NCI-H446 (cell line): ENCODE measurements around the gene ELMOD3.
"Not testable (repeated sequence)": the region's sequence is repeated elsewhere in the genome, so short reads cannot be mapped to it uniquely, and the experiment has no call there.

Experiments
- DNase-seq, 2 experiments: peaks; one replicate each; lab custom pipeline; 2025; lab: John Stamatoyannopoulos, UW

The ELMOD3 gene

GRCh38 chr2:85401464-85401805 lies 46.9 kb downstream of the ELMOD3 start:
- DNase-seq = no peak

- no peak for DNase-seq
Observed at GRCh38 chr2:85401844-85402243, 47.3 kb downstream of the ELMOD3 start.

GRCh38 chr2:85405201-85406059 lies 50.9 kb downstream of the ELMOD3 start:
- DNase-seq = peak; percentile 80 to 93

GRCh38 chr2:85409845-85410583 lies 55.4 kb downstream of the ELMOD3 start, which contains the start of gene CAPG:
Gene CAPG, minus strand, starts transcription at chr2:85410366. Its CDS starts 8,221 bp downstream, at chr2:85402145.
- no peak for DNase-seq

DNA sequence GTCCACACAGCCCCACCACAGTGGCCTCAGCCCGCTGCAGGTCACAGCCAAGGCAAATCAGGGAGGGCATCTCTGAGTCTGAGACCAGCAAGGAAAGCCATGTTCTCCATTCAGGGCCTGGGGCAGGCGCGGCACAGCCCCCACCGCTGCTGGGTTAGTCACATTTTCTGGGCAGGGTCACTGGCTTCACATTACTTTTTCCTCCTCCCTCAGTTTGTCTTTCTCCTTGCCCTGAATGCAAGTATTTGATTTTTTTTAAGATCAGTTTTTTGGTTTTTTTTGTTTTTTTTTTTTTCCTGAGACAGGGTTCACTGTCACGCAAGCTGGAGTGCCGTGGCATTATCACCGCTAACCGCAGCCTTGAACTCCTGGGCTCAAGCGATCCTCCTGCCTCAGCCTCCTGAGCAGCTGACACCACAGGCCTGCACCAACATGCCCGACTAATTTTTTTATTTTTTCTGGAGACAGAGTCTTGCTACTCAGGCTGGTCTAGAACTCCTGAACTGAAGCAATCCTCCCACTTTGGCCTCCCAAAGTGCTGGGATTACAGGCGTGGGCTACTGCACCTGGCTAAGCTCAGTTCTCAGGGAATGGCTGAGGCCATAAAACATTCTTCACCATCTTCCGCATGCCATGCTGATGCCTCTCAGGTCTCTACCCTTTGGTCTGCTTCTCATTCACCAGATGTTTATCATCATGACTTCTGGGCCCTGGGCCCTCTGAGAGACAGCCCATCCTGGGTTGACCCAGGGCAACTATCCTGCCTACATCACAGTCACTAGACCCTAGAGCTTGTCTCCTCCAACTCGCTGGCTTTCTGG lies 56.2 kb downstream of the ELMOD3 start:
- DNase-seq = no peak

- no peak for DNase-seq
Observed at GRCh38 chr2:85411405-85411748, 56.8 kb downstream of the ELMOD3 start.

DNA sequence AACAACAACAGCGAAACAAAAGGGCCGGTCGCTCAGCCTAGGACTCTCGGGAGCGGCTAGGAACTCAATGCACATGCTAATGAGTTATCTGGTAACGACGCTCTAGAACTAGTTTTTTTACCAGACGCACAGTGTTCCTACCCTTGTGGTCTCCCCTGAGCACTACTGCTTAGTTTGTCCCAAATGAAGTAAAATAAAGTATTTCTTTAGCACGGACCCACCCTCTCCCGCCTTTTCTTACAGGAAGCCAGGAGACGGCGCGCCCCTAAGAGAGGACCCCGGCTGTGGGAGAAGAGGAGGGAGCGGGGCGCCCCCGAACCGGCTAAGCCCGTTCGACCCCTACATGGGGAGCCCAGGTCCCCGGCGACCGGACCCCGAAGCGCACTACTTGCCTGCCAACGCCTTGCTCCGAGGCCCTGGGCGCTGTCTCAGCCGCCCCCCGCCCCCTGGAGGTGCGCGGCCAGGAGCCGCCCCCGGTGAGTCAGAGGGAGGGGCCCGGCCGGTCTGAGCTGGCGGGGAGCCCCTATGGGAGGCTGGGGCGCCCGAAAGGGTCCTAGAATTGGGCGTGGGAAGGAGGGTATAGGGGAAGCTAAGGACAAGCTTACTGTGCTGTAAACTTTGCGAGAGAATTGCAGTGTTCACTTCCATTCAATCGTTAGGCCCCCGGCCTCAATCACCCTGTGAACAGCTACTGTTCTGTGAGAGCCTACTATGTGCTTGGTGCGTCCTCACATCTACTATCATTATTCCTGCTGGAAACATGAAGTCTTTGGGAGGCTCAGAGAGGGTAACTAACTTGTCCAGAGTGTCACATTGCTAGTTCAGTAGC lies 59.2 kb downstream of the ELMOD3 start:
- no peak for DNase-seq

- DNase-seq = not testable (repeated sequence)
Observed at GRCh38 chr2:85414421-85414759, 59.8 kb downstream of the ELMOD3 start.

DNA sequence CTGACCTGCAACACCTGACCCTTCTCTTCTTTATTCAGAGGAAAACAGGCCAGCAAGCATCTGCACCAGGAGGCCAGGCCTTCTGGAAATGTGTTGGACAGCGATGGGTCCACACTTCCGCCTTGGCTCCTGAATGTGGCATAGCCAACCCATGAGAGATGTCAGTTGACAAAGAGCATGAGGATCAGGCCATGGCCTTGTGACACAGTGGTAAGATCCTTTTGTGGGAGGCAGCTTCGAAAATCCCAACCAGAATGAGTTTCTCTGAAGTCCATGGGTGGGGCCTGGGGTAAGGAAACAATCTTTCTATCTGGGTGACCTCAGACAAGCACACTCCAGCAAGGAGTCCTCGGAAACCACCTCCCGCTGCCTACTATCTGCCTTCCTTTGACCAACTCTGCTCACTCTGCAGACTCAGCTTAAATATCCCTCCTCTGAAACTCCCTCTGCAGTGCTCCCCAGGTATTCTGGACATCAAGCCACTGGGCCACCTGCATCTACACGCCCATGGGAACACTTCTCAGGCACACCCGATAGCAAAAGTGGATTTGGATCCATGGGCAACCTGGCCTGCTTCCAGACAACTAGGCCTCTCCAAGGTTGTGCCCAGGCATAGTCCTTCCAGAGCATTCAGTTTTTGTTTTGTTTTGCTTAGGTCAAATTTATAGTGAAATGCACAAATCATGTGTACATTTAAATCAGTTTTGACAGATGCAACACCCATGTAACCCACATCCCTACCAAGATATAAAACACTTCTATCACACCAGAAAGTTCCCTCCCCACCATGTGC lies 60.4 kb downstream of the ELMOD3 start:
- no peak for DNase-seq

GRCh38 chr2:85415980-85416650 lies 61.5 kb downstream of the ELMOD3 start:
- DNase-seq = no peak

DNA sequence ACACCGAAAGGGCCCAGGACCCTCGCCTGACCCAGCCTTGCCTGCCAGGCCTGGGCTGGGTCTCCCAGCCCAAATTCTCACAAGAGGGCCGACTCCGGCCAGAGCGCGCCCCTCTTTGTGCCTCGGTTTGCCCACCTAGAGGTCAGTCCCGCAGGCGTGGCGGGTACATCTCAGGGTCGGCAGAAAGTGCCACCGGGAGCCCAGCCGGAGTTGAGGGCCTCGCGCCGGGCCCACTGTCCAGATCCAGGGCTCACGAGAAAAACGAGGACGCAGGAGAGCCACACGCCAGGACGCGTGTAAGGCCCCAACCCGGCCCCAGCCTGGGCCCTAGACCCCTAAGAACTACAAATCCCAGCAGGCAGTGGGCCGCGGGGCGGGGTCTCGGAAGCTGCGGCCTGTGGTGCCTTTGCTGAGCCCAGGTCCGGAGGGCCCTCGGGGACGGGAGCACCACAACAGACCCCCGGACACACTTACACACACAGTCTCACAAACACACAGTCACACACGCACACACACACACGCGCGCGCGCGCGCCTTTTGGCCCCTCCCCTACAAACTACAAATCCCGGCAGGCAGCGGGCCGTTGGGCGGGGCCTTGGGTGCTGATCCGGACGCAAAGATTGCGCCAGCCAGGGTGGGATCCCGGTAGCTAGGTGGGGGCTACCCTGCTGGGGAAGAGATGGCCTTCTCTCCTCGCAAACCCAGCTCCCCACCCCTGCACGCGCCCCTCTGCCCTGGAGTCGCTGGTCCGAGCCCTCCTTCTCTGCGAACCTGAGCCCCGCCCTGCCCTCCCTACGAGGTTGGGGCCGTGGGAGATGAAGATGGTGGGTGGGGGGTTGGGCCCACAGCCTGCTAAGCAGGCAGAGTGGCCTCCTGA lies 63.8 kb downstream of the ELMOD3 start, which contains the start of gene SH2D6:
SH2D6 (plus strand) TSS at position 583 of the 877 bp plus-strand sequence. CDS start 10,752 bp downstream, outside the sequence.
- peak; percentile 58 to 89 for DNase-seq

DNA sequence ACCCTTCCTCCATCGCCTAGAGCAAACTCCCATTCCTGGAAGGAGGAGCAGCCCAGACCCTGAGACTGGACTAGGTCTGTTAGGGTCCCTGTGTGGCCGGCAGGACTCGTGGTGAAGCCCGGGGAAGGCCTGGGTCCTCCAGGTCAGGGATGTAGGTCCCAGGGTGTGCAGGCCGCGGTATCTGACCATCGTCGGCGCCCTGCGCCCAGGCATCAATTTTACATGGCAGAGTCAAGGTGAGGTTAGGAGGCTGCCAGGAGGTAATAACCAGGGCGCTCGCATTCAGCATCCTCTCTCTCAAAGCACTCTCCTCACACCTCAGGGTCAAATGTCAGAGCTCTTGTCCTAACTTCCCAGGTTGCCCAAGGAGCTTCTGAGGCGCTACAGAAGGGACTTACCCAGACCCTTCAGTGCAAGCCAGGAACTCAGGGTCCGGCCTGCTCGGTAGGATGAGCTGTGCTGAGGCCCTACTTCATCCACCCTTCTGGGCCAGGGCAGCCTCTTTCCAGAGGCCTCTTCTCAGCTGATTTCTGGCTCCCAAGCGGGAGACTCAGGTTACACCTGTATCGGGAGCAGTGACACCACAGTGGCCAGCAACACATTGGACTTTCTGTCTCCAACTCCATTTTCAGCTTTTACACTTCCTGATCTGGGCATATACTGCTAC lies 64.6 kb downstream of the ELMOD3 start:
- DNase-seq = no peak

GRCh38 chr2:85420536-85421259 lies 66.1 kb downstream of the ELMOD3 start:
- peak; percentile 63 to 92 for DNase-seq

DNA sequence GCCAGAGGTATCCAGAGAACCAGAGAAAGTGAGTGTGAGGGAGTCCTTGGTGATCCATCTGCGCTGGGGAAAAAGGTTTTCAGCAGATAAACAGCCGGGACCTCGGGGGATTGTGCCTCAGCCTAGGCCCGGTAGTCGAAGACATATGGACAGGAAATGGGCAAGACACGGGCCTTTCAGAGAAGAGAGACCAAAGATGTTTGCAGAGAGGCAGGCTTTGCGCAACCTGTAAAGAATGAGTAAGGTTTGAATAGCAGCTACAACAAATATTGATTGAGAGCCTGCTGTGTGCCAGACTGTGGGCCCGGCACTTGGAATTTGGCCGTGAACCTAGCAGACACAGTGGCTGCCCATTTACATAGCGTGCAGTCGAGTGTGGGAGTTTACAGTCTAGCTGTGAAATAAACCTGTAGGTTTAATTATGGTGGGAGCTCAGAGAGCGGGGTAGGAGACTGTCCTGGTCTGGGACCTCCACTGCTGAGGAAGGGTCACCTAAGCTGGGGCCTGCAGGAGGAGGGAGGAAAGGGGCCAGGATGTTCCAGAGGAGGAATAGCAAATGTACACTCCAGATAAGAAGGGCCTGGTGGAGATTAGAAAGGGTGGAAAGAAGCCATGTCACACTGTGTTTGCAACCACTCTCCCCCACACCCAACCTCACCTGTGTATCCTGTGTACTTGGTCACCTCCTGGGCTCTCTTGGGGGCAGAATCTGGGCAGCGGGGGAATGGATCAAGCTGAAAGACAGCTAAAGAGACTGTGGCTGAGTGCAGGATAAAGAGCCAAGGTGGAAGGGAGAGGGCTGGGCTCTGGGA lies 66.9 kb downstream of the ELMOD3 start:
- DNase-seq = peak; percentile 67 to 86

DNA sequence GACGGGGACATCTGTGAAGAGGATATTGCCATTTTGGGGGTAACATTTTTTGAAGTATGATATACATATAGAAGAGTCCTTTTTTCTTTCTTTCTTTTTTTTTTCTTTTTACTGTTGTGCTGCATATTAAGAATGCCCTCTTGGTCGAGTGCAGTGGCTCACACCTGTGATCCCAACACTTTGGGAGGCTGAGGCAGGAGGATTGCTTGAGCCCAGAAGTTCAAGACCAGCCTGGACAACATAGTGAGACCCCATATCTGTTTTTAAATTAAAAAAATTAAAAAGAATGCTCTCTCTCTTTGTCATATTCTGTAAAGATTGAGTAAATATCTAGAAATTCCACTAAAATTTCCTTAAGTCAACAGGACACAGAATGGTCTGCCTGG lies 67.5 kb downstream of the ELMOD3 start:
- DNase-seq = no peak

- DNase-seq = peak in 1 of 2 experiments; percentile 59
Observed at GRCh38 chr2:85423525-85423924, 69.0 kb downstream of the ELMOD3 start.

DNA sequence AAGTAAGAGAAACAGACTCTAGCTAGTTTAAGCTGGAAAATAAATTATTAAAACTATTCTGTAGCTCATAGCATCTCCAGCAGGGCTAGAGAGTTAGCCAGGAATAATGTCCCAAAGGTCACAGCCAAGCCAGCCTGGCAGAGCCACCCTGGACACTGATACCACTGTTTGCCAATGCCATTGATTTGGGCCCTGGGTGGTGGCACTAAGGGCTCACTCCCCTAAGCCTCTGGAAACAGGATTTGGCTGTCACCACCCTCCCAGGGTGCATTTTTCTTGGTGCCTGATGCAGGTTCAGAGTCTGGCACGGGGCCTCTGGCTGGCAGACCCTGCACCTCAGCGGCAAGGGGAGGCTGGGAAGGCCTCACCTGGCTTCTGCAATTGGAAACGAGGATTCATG lies 71.0 kb downstream of the ELMOD3 start:
- no peak for DNase-seq
